Measurements from ENCODE around the gene FIBCD1. TPM values are rescaled to one million over a fixed set of nuclear protein-coding genes. Genes with fewer than 3 reads are reported as not detected.
A peak's percentile ranks its signal among the peaks of the same experiment; 100 is the strongest.

FIBCD1 gene
- total and polyA plus RNA-seq, 9 of the 15 experiments (the other 6 are each of a cell fraction or from before 2014, with no cell fraction given), result 0.53 to 1.2 (median 0.95) TPM; not detected in 4

- Histone ChIP-seq H3K36me3 (ENCODE audit: control insufficient read depth, insufficient read depth, low read length) (no peaks in the 10 kb centered on the region), H3K79me2 (ENCODE audit: control insufficient read depth, insufficient read depth, low read length) (no peaks in the 10 kb centered on the region), H3K4me1 (replicated peaks in 1 of 2; ENCODE audit: control insufficient read depth in 2 of 2, insufficient read depth in 2 of 2, low read length in 2 of 2) (peaks cover 0 to 32% of the 10 kb centered on the region in 2 experiments; a peak in 2 of 5 replicates), H3K9ac (ENCODE audit: insufficient read depth in 1 of 2, low read depth in 2 of 2, low read length in 2 of 2) (peak overlapping the region in 1 of 2 experiments; percentile 32; a peak in 1 of 4 replicates), H2AFZ (ENCODE audit: low read depth, low read length) (no peak overlapping the region), H4K20me1 (replicated peaks; ENCODE audit: control insufficient read depth, insufficient read depth, low read length) (peaks cover 86% of the 10 kb centered on the region), H3K27me3 (ENCODE audit: control insufficient read depth in 2 of 2, insufficient read depth in 2 of 2, low read length in 2 of 2) (peaks cover 96 to 99% of the 10 kb centered on the region in 2 experiments), H3K9me3 (replicated peaks; ENCODE audit: control insufficient read depth, insufficient read depth, low read depth, low read length) (no peaks in the 10 kb centered on the region), H3K4me3 (no peak overlapping the region), H3K9me1 (ENCODE audit: control insufficient read depth, insufficient read depth, low read length) (peaks cover 14% of the 10 kb centered on the region), H3K27ac (ENCODE audit: extremely low read depth, low read depth, low read length) (no peak overlapping the region), H3K4me2 (ENCODE audit: insufficient read depth, low read length) (no peak overlapping the region)
- no peak for FAIRE-seq
- peak; percentile 6 for ATAC-seq
- in situ Hi-C loops (cut with MboI), result loop anchor here (25.0 kb wide), 1 partner anchor 274 kb away; no protein-coding TSS in a partner anchor
- DNase-seq (ENCODE audit: extremely low read depth in 1 of 4, low spot score in 3 of 4), result no peak
- 2% methylated on average over 24 of the region's 24 CpGs for WGBS (ENCODE audit: insufficient coverage, low coverage, missing lambda C conversion rate)
- ChIA-PET POLR2A (interaction anchor here (0.6 to 10.0 kb wide), 19 partner anchors 9 to 150 kb away, joined by 3 to 131 read pairs (median 3); no protein-coding TSS in a partner anchor), CTCF (ENCODE audit: low intra/inter-chr PET ratio) (interaction anchor here (0.7 kb wide), 1 partner anchor 121 kb away, joined by 3 read pairs; no protein-coding TSS in a partner anchor)
- intact Hi-C loops (cut with micrococcal nuclease), result no loop called here
- TF ChIP-seq ZBTB5 (IDR thresholded peaks at IDR 0.05) (no peak), STAT6 (CRISPR knock-in tag; IDR thresholded peaks at IDR 0.05) (peak; percentile 58; the same call in 1 of the 2 replicates)
- no TSS peak for BruUV-seq (replicated peaks)
Measured at GRCh38 chr9:130986356-130986965, 47.4 kb upstream of the FIBCD1 start.

All from K562 (cell line).